ENCODE results near the gene GALNTL6.

The GALNTL6 gene

DNA sequence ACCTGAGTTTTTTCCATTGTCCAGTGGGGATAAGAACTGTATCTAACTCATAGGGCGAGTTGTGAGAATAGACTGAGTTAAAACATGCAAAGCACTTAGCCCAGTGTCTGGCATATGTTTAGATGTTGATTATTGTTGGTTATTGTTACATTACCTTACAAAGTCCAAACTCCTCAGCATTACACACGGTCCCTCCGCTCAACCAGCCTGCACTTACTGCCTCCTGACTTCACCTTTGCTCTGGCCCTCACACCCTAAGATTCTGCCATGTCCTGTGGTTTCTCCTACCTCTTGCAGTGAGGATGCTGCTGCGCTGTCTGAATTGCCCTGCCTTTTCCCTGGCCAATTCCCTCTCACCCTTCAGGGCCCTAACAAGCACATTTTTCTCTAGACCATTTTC, 1053.2 kb downstream of the GALNTL6 start:
- H3K27ac ChIP-seq (ENCODE audit: insufficient read depth in 1 of 2, low read depth in 1 of 2, low read length in 2 of 2, poor library complexity in 1 of 2, severe bottlenecking in 2 of 2): no peak overlapping the region
- H3K36me3 ChIP-seq (ENCODE audit: control insufficient read depth in 4 of 4, insufficient read depth in 4 of 4, low read length in 3 of 4): no peaks in the 10 kb centered on the region
- no peak overlapping the region for H3K4me3 ChIP-seq (ENCODE audit: control insufficient read depth in 1 of 7, extremely low read depth in 1 of 7, insufficient read depth in 4 of 7, low read depth in 2 of 7, low read length in 6 of 7)
- CTCF ChIA-PET: no interaction called here
- no peak for DNase-seq
- no peaks in the 10 kb centered on the region for H3K4me1 ChIP-seq (ENCODE audit: control extremely low read depth in 1 of 4, control insufficient read depth in 4 of 4, insufficient read depth in 4 of 4, low read length in 3 of 4)
- POLR2A ChIA-PET: no interaction called here
- no peaks in the 10 kb centered on the region for H3K27me3 ChIP-seq (replicated peaks in 2 of 5; ENCODE audit: control insufficient read depth in 4 of 5, insufficient read depth in 5 of 5, low read length in 4 of 5)
- 100% methylated on average over 2 of the region's 4 CpGs for WGBS (ENCODE audit: insufficient coverage)
- peaks cover 0 to 4% (median 3%) of the 10 kb centered on the region in 5 experiments for H3K9me3 ChIP-seq (ENCODE audit: control extremely low read depth in 1 of 5, control insufficient read depth in 4 of 5, insufficient read depth in 2 of 5, low read depth in 1 of 5, low read length in 4 of 5)

DNA sequence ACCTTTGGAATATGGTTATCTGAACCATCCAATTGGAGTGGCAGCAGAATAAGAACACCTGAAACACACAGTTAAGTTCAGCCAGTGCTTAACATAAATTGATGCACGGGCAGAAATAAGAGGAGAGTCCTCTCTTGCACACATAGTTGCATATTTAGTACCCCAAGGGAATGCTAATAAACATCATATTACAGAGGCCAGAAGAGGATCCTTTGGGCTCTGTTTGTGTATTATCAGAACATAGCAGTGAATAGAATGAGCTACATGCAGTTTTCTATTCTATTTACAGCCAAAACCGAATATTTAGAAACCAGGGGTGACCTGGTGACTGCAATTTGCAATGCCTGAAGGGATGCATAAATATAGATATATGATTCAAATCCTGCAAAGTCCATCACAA, 1054.6 kb downstream of the GALNTL6 start:
- no peak for DNase-seq
- Histone ChIP-seq H3K4me3 (ENCODE audit: control insufficient read depth in 1 of 7, extremely low read depth in 1 of 7, insufficient read depth in 4 of 7, low read depth in 2 of 7, low read length in 6 of 7) (no peak overlapping the region), H3K36me3 (ENCODE audit: control insufficient read depth in 4 of 4, insufficient read depth in 4 of 4, low read length in 3 of 4) (no peaks in the 10 kb centered on the region), H3K4me1 (ENCODE audit: control extremely low read depth in 1 of 4, control insufficient read depth in 4 of 4, insufficient read depth in 4 of 4, low read length in 3 of 4) (no peaks in the 10 kb centered on the region), H3K27me3 (replicated peaks in 2 of 5; ENCODE audit: control insufficient read depth in 4 of 5, insufficient read depth in 5 of 5, low read length in 4 of 5) (no peaks in the 10 kb centered on the region), H3K9me3 (ENCODE audit: control extremely low read depth in 1 of 5, control insufficient read depth in 4 of 5, insufficient read depth in 2 of 5, low read depth in 1 of 5, low read length in 4 of 5) (peaks cover 0 to 2% (median 0%) of the 10 kb centered on the region in 5 experiments), H3K27ac (ENCODE audit: insufficient read depth in 1 of 2, low read depth in 1 of 2, low read length in 2 of 2, poor library complexity in 1 of 2, severe bottlenecking in 2 of 2) (no peak overlapping the region)
- WGBS (ENCODE audit: insufficient coverage): 100% methylated on average over 1 of the region's 2 CpGs
- POLR2A ChIA-PET: no interaction called here
- CTCF ChIA-PET: no interaction called here

DNA sequence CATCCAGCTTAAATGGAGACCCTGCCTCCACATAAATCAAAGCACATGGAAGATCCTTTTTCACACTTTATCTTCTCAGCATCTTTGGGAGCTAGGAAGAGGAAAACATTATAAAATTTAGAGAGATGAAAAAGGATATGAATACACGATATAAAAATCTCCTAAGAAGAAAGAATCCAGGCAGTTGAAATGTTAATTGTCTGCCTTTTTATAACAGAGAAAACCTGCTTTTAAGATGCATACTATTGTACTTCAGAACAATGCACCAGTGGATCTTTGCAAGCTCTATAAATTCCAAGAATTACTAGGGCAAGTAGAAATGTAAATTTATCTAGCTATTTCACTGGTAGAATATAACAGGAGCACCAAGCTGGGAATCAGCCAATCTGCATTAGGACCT, 1055.1 kb downstream of the GALNTL6 start:
- Histone ChIP-seq H3K27ac (ENCODE audit: insufficient read depth in 1 of 2, low read depth in 1 of 2, low read length in 2 of 2, poor library complexity in 1 of 2, severe bottlenecking in 2 of 2) (no peak overlapping the region), H3K27me3 (replicated peaks in 2 of 5; ENCODE audit: control insufficient read depth in 4 of 5, insufficient read depth in 5 of 5, low read length in 4 of 5) (no peaks in the 10 kb centered on the region), H3K4me3 (ENCODE audit: control insufficient read depth in 1 of 7, extremely low read depth in 1 of 7, insufficient read depth in 4 of 7, low read depth in 2 of 7, low read length in 6 of 7) (no peak overlapping the region), H3K4me1 (ENCODE audit: control extremely low read depth in 1 of 4, control insufficient read depth in 4 of 4, insufficient read depth in 4 of 4, low read length in 3 of 4) (no peaks in the 10 kb centered on the region), H3K9me3 (ENCODE audit: control extremely low read depth in 1 of 5, control insufficient read depth in 4 of 5, insufficient read depth in 2 of 5, low read depth in 1 of 5, low read length in 4 of 5) (no peaks in the 10 kb centered on the region), H3K36me3 (ENCODE audit: control insufficient read depth in 4 of 4, insufficient read depth in 4 of 4, low read length in 3 of 4) (no peaks in the 10 kb centered on the region)
- DNase-seq: no peak
- no CpG with 5 or more reads among the region's 1 CpG for WGBS (ENCODE audit: insufficient coverage)
- ChIA-PET POLR2A (no interaction called here), CTCF (no interaction called here)

DNA sequence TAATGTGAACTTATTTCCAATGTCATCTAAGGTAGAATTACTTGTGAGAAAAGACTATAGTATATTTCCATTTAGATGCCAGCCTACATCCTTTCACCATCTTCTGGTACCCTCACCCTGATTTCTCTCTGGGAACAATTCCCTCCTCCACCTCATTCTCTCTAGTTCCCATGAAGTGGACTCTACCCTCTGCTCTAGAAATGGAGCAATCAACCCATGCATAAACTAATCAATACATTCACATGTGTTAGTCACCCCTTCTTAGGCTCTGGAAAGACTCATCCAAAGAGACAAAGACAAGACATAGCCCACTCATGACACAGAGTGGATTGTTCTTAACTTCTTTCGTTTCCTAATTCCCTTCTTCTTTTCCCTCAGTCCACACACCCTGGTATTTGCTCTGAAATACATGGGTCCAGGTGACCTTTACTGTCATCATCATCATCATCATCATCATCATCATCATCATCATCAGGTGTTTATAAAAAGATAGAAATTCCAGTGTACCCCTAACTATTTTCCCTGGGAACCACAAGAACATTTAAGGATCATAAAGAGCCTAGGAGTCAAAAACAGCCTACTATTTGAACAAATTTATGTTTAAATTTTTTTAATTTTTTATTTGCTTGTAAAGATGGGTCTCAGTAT, 1056.5 kb downstream of the GALNTL6 start:
- H3K4me1 ChIP-seq (ENCODE audit: control extremely low read depth in 1 of 4, control insufficient read depth in 4 of 4, insufficient read depth in 4 of 4, low read length in 3 of 4): no peaks in the 10 kb centered on the region
- H3K27ac ChIP-seq (ENCODE audit: insufficient read depth in 1 of 2, low read depth in 1 of 2, low read length in 2 of 2, poor library complexity in 1 of 2, severe bottlenecking in 2 of 2): no peak overlapping the region
- WGBS (ENCODE audit: insufficient coverage): 89% methylated on average over 1 of the region's 1 CpG
- H3K27me3 ChIP-seq (replicated peaks in 2 of 5; ENCODE audit: control insufficient read depth in 4 of 5, insufficient read depth in 5 of 5, low read length in 4 of 5): no peaks in the 10 kb centered on the region
- POLR2A ChIA-PET: no interaction called here
- no peak for DNase-seq
- CTCF ChIA-PET: no interaction called here
- no peaks in the 10 kb centered on the region for H3K9me3 ChIP-seq (ENCODE audit: control extremely low read depth in 1 of 5, control insufficient read depth in 4 of 5, insufficient read depth in 2 of 5, low read depth in 1 of 5, low read length in 4 of 5)
- no peak overlapping the region for H3K4me3 ChIP-seq (ENCODE audit: control insufficient read depth in 1 of 7, extremely low read depth in 1 of 7, insufficient read depth in 4 of 7, low read depth in 2 of 7, low read length in 6 of 7)
- no peaks in the 10 kb centered on the region for H3K36me3 ChIP-seq (ENCODE audit: control insufficient read depth in 4 of 4, insufficient read depth in 4 of 4, low read length in 3 of 4)

DNA sequence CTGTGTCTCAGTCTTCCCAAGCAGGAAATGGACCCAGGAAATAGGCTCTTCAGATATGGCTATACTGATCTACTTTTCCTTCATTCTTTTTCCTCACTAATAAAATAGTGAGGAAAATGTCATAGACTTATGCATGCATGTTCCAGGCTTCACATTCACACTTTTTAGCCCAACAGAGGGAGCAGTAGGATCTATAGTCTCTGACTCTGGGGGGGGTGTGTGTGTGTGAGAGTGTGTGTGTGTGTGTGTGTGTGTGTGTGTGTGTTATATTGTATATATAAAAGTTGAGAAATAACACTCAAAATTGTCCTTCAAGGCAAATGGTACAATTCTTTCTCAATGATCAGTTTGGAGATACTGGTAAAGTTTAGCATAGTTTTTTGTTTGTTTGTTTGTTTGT, 1058.2 kb downstream of the GALNTL6 start:
- Histone ChIP-seq H3K9me3 (ENCODE audit: control extremely low read depth in 1 of 5, control insufficient read depth in 4 of 5, insufficient read depth in 2 of 5, low read depth in 1 of 5, low read length in 4 of 5) (no peaks in the 10 kb centered on the region), H3K27ac (ENCODE audit: insufficient read depth in 1 of 2, low read depth in 1 of 2, low read length in 2 of 2, poor library complexity in 1 of 2, severe bottlenecking in 2 of 2) (no peak overlapping the region), H3K4me1 (ENCODE audit: control extremely low read depth in 1 of 4, control insufficient read depth in 4 of 4, insufficient read depth in 4 of 4, low read length in 3 of 4) (no peaks in the 10 kb centered on the region), H3K27me3 (replicated peaks in 2 of 5; ENCODE audit: control insufficient read depth in 4 of 5, insufficient read depth in 5 of 5, low read length in 4 of 5) (no peaks in the 10 kb centered on the region), H3K36me3 (ENCODE audit: control insufficient read depth in 4 of 4, insufficient read depth in 4 of 4, low read length in 3 of 4) (no peaks in the 10 kb centered on the region), H3K4me3 (ENCODE audit: control insufficient read depth in 1 of 7, extremely low read depth in 1 of 7, insufficient read depth in 4 of 7, low read depth in 2 of 7, low read length in 6 of 7) (no peak overlapping the region)
- CTCF ChIA-PET: no interaction called here
- no peak for DNase-seq
- POLR2A ChIA-PET: no interaction called here

- no peak overlapping the region for H3K27ac ChIP-seq (ENCODE audit: insufficient read depth in 1 of 2, low read depth in 1 of 2, low read length in 2 of 2, poor library complexity in 1 of 2, severe bottlenecking in 2 of 2)
- H3K4me1 ChIP-seq (ENCODE audit: control extremely low read depth in 1 of 4, control insufficient read depth in 4 of 4, insufficient read depth in 4 of 4, low read length in 3 of 4): no peaks in the 10 kb centered on the region
- no peak for DNase-seq
- no peaks in the 10 kb centered on the region for H3K9me3 ChIP-seq (ENCODE audit: control extremely low read depth in 1 of 5, control insufficient read depth in 4 of 5, insufficient read depth in 2 of 5, low read depth in 1 of 5, low read length in 4 of 5)
- no peaks in the 10 kb centered on the region for H3K27me3 ChIP-seq (replicated peaks in 2 of 5; ENCODE audit: control insufficient read depth in 4 of 5, insufficient read depth in 5 of 5, low read length in 4 of 5)
- POLR2A ChIA-PET: no interaction called here
- H3K36me3 ChIP-seq (ENCODE audit: control insufficient read depth in 4 of 4, insufficient read depth in 4 of 4, low read length in 3 of 4): no peaks in the 10 kb centered on the region
- CTCF ChIA-PET: no interaction called here
- no peak overlapping the region for H3K4me3 ChIP-seq (ENCODE audit: control insufficient read depth in 1 of 7, extremely low read depth in 1 of 7, insufficient read depth in 4 of 7, low read depth in 2 of 7, low read length in 6 of 7)
- WGBS (ENCODE audit: insufficient coverage): 100% methylated on average over 1 of the region's 3 CpGs
Measured at GRCh38 chr4:172874944-172875343, 1061.7 kb downstream of the GALNTL6 start.

DNA sequence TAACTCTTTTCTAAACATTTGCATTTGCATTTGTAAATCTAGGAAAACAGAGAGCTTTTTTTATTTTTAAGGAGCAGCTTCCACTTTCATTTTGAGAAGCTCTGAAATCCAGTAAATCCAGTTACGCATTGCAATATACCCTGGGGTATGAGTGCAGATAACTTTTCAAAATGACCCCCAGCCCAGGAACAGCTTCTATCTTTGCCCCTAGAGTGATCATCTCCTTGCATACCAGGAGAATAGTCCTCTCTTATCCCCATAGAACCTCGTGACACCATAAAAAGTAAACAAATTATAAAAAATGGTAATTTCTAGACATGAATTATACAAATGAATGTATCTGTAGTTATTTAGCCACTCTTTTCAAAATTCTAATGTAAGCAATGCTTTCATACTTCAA, 1063.2 kb downstream of the GALNTL6 start:
- WGBS (ENCODE audit: insufficient coverage): 0% methylated on average over 1 of the region's 2 CpGs
- DNase-seq: no peak
- Histone ChIP-seq H3K27ac (ENCODE audit: insufficient read depth in 1 of 2, low read depth in 1 of 2, low read length in 2 of 2, poor library complexity in 1 of 2, severe bottlenecking in 2 of 2) (no peak overlapping the region), H3K36me3 (ENCODE audit: control insufficient read depth in 4 of 4, insufficient read depth in 4 of 4, low read length in 3 of 4) (no peaks in the 10 kb centered on the region), H3K4me1 (ENCODE audit: control extremely low read depth in 1 of 4, control insufficient read depth in 4 of 4, insufficient read depth in 4 of 4, low read length in 3 of 4) (no peaks in the 10 kb centered on the region), H3K27me3 (replicated peaks in 2 of 5; ENCODE audit: control insufficient read depth in 4 of 5, insufficient read depth in 5 of 5, low read length in 4 of 5) (no peaks in the 10 kb centered on the region), H3K4me3 (ENCODE audit: control insufficient read depth in 1 of 7, extremely low read depth in 1 of 7, insufficient read depth in 4 of 7, low read depth in 2 of 7, low read length in 6 of 7) (no peak overlapping the region), H3K9me3 (ENCODE audit: control extremely low read depth in 1 of 5, control insufficient read depth in 4 of 5, insufficient read depth in 2 of 5, low read depth in 1 of 5, low read length in 4 of 5) (no peaks in the 10 kb centered on the region)
- ChIA-PET CTCF (no interaction called here), POLR2A (no interaction called here)

Measured in common myeloid progenitor, CD34-positive (primary cell).